Immature natural killer cell (primary cell): ENCODE data around the gene FAM193B. TPM values are rescaled to one million over a fixed set of nuclear protein-coding genes. Genes with fewer than 3 reads are reported as not detected.

ENCODE experiments used
- DNase-seq, 3 donors: peaks; one replicate each; pipeline ENCODE4 v3.0.0; 2022; ENCODE audit warnings: mixed read lengths in 1 of 3
- H3K27ac Mint-ChIP-seq, 6 donors: one replicate each; pipeline ENCODE4 v1.8.0; 2020; ENCODE audit warnings: mixed read lengths in 6 of 6, mild to moderate bottlenecking in 5 of 6, inconsistent platforms in 4 of 6, moderate library complexity in 3 of 6
- H3K27me3 Mint-ChIP-seq, 3 donors: one replicate each; pipeline ENCODE4 v1.8.0; 2020 to 2021; ENCODE audit warnings: low read depth in 3 of 3, mild to moderate bottlenecking in 3 of 3, mixed read lengths in 3 of 3, moderate library complexity in 3 of 3, inconsistent platforms in 1 of 3
- H3K36me3 Mint-ChIP-seq, 3 donors: one replicate each; pipeline ENCODE4 v1.8.0; 2020; ENCODE audit warnings: mixed read lengths in 3 of 3, inconsistent platforms in 2 of 3, mild to moderate bottlenecking in 2 of 3
- H3K4me1 Mint-ChIP-seq, 2 donors: one replicate each; pipeline ENCODE4 v1.8.0; 2020; ENCODE audit warnings: inconsistent platforms in 2 of 2, mild to moderate bottlenecking in 2 of 2, mixed read lengths in 2 of 2, moderate library complexity in 1 of 2
- H3K4me3 Mint-ChIP-seq, 5 donors: one replicate each; pipeline ENCODE4 v1.8.0; 2020; ENCODE audit warnings: mild to moderate bottlenecking in 5 of 5, mixed read lengths in 5 of 5, inconsistent platforms in 3 of 5, moderate library complexity in 3 of 5
- H3K9me3 Mint-ChIP-seq, 6 donors: one replicate each; pipeline ENCODE4 v1.8.0; 2020; ENCODE audit warnings: mild to moderate bottlenecking in 6 of 6, mixed read lengths in 6 of 6, inconsistent platforms in 4 of 6, moderate library complexity in 3 of 6
- polyA plus RNA-seq, 3 donors: library from polyadenylated mRNA; unstranded; fragments of 300-500 nt; fragmentation: Illumina TruSeq; gene quantifications; one replicate each; pipeline ENCODE4 v1.2.3, GENCODE V29; 2021

FAM193B gene
- polyA plus RNA-seq, 3 donors from 2014 or later = 2.5 to 6.2 (median 3.4) TPM

DNA sequence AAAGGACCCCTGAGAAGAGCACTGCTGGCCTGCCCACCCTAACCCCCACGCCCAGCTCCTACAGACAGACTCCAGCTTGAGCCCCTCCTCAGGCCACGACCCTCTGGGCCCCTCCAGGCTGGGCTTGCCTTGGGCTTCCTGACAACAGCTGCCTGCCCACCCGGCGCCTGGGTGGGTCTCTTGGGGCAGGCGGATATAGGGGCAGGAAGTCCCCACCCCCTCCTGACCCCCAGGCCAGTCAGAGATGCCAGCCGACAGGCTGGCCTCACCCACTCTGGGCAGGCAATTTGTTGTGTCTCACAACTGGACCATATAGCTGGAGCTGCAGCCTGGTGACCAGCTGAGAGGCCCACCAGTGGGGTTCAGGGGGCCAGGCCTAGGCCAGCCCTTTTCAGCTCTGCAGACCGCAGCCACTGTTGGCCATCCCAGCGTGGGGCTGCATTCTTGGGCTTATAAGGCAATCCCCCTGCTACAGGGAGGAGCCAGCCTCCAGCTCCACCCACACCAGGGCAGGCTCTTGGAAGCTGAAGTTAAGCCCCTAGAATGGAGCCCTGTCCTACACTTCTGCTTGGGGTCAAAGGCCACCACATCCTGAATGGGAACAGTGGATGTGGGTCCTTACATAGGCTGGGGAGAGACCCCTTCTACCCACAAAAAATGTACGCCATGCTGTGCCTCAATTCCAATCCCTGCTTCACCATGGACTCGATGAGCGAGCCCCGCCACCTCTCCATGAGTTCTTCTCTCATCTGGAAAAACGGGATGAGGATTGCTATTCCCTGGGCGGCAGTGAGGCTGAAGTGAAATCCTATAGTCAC is 58.9 kb downstream of the FAM193B start:
- Mint-ChIP-seq H3K27ac (no peak overlapping the region), H3K27me3 (peaks cover 3 to 9% (median 5%) of the 10 kb centered on the region in 3 donors), H3K36me3 (no peaks in the 10 kb centered on the region), H3K4me1 (peaks cover 12 to 15% of the 10 kb centered on the region in 2 donors), H3K4me3 (peak overlapping the region in 1 of 5 donors; percentile 38), H3K9me3 (no peaks in the 10 kb centered on the region)
- DNase-seq = no peak

DNA sequence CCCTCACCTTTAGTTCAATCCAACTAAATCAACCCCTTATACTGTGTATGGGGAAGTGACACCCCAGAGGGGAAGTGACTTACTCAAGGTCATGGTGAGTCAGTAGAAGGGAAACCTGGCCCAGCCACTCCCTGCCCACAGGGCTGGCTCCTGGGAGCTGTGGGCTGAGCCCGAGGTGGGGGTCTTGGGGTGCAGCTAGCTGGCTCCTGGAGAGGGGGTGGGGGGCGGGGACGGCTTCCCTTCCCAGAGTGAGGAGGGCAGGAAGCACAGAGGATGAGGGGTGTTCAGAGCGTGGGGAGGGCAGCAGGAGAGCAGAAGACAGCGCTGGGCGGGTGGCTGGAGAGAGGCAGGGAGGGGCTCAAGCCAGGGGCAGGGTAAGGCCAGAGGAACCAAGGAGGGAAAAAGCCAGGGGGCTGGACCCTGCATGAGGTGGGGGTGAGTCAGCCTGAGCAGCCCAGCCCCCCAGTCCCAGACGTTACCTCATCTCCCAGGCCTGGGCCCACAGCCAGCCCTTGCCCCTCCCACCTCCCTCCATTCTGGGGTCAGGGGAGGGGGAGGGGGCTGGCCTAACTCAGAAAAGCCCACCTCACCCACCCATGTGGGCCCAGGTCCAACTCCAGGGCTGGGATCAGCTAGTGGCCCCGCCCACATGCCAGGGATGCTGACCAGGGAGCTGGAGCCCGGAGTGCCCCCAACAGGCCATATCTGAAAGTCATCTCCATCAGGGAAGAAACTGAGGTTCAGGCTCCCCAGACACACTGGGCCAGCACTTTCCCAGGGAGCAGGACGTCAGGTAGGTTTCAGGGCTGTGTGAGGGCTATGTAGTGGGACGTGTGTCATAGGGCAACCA is 59.8 kb downstream of the FAM193B start:
- Mint-ChIP-seq H3K27me3 (peaks cover 0 to 9% (median 4%) of the 10 kb centered on the region in 3 donors), H3K4me1 (peaks cover 12 to 15% of the 10 kb centered on the region in 2 donors), H3K36me3 (no peaks in the 10 kb centered on the region), H3K9me3 (no peaks in the 10 kb centered on the region), H3K27ac (peak overlapping the region in 1 of 6 donors; percentile 51), H3K4me3 (no peak overlapping the region)
- DNase-seq = no peak

DNA sequence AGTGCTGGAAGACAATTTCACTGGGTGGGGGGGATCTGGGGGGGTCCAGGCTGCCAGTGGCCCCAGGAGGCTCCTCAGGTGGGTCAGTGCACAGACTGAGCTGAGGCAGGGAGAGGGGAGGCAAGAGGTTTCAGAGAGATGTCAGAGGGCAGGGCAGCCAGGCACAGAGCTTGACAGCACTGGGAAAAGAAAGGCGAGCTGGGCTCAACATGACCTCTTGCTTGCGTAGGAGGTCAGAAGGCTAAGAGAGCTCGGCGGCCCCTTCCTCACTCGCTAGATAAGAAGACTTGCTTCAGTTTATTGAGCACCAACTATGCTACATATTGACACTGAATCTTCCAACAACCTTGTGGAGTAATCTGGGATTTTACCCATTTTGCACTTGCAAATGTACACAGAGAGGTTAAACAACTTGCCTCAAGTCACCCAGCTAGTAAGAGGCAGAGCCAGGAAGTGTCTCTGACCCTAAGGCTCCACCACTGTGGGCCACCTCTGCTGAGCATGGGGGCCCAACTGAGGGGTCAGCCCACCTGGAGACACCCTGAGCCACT is 60.5 kb downstream of the FAM193B start:
- H3K4me1 Mint-ChIP-seq = peaks cover 11 to 14% of the 10 kb centered on the region in 2 donors
- peak overlapping the region in 1 of 6 donors; percentile 51 for H3K27ac Mint-ChIP-seq
- H3K4me3 Mint-ChIP-seq = no peak overlapping the region
- H3K9me3 Mint-ChIP-seq = no peaks in the 10 kb centered on the region
- no peak for DNase-seq
- peaks cover 0 to 9% (median 4%) of the 10 kb centered on the region in 3 donors for H3K27me3 Mint-ChIP-seq
- H3K36me3 Mint-ChIP-seq = no peaks in the 10 kb centered on the region

DNA sequence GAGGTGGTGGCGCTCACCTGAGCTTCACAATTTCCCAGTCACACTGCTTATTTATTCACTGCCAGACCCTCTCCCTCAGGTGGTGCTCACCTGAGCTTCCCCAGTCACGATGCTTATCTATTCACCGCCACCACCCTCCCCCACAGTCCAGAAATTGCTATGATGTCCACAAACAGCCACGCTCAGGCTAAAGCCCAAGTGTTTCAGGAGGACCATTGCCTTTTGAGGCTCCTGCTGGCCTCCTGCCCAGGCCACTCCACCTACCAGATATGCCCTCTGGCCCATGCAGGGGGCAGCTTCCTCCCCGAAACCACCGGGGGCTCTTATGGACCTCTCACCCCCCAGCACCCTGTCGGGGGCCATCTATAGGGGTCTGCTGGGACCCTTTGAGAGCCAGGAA is 61.5 kb downstream of the FAM193B start:
- H3K27ac Mint-ChIP-seq = no peak overlapping the region
- DNase-seq = no peak
- H3K27me3 Mint-ChIP-seq = peaks cover 0 to 2% (median under 1%) of the 10 kb centered on the region in 3 donors
- H3K36me3 Mint-ChIP-seq = no peaks in the 10 kb centered on the region
- H3K4me1 Mint-ChIP-seq = peaks cover 3% of the 10 kb centered on the region in 2 donors
- H3K9me3 Mint-ChIP-seq = no peaks in the 10 kb centered on the region
- no peak overlapping the region for H3K4me3 Mint-ChIP-seq

DNA sequence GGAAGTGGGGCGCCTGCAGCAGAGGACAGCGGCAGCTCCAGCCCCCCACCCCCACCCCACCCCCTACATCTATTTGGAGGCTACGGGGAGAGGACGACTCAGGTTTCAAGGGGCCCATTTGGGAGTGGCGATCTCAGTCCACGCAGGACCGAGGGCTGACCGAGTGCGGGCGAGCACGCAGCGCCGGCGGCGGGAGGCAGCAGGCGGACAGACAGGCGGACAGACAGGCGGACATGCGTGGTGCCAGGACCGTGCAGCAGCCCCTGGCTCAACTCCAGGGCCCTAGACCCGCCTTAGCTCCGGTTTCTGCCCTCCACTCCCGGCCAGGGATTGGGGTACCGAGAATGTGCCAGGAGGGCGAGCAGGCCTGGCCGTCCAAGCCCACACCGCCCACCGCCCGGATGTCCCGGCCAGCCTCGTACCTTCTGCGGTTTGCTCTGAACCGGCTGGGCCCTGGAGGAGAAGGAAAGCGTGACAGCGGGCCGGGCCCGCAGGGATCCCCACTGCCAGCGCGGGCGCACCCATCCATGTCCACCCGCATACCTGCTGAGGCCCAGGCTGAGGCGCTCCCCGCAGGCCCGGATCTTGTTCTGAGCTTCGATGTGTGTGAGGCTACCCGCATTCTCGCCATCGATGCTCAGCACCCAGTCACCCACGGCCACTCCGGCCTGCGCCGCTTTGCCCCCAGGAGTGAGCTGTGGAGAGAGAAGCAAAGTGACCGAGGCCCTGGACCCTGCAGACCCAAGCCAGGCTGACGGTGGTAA is 62.2 kb downstream of the FAM193B start:
- Mint-ChIP-seq H3K36me3 (no peaks in the 10 kb centered on the region), H3K9me3 (no peaks in the 10 kb centered on the region), H3K4me3 (no peak overlapping the region), H3K4me1 (peaks cover 0 to 2% of the 10 kb centered on the region in 2 donors), H3K27me3 (peaks cover 0 to 2% (median 0%) of the 10 kb centered on the region in 3 donors), H3K27ac (no peak overlapping the region)
- DNase-seq = no peak

DNA sequence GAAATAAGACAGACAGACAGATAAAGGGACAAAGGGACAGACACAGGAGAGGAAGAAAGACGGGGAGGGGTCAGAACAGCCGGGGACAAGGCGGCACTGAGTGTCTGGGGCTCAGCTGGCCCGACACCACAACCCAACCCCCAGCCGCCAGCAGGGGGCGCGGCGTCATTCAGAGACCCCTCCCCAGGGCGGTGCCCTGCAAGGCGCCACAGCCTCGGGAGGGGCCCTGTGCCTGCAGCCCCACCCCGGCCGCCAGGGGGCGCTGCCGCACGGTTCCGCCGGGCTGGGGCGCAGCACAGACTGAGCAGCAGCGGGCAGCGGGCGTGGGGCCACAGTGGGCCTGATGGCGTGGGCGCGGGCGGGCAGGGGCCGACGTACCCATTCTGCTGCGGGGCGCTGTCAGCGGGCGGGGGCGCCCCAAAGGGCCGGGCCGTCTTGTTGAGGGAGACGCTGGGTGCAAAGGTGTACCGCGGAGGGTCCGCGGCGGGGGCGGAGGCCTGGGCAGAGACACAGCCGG is 62.9 kb downstream of the FAM193B start:
- Mint-ChIP-seq H3K36me3 (no peaks in the 10 kb centered on the region), H3K4me3 (no peak overlapping the region), H3K9me3 (no peaks in the 10 kb centered on the region), H3K27ac (no peak overlapping the region), H3K4me1 (peaks cover 0 to 2% of the 10 kb centered on the region in 2 donors), H3K27me3 (peaks cover 0 to 2% (median 0%) of the 10 kb centered on the region in 3 donors)
- DNase-seq = no peak

DNA sequence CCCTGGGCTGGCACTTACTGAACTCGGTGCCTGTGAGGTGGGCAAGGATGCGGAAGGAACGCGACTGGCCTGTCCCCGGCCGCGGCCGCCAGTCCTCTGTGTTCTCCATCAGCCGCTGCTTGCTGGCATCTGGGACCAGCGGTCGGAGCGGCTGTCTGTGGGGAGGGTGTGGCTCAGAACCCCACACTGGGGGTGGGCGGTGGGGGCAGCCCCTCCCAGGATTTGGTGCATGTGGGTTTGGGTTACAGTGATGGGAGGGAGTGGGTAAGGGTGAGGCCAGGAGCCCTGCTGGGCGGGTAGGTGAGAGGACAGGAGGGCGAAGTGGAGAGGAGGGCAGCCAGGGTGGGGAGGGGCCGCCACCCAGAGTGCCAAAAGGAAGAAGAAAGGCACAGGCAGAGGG is 63.4 kb downstream of the FAM193B start:
- DNase-seq = no peak
- Mint-ChIP-seq H3K4me3 (no peak overlapping the region), H3K27ac (no peak overlapping the region), H3K9me3 (no peaks in the 10 kb centered on the region), H3K27me3 (peaks cover 0 to 2% (median 0%) of the 10 kb centered on the region in 3 donors), H3K36me3 (no peaks in the 10 kb centered on the region), H3K4me1 (peaks cover 0 to 2% of the 10 kb centered on the region in 2 donors)

DNA sequence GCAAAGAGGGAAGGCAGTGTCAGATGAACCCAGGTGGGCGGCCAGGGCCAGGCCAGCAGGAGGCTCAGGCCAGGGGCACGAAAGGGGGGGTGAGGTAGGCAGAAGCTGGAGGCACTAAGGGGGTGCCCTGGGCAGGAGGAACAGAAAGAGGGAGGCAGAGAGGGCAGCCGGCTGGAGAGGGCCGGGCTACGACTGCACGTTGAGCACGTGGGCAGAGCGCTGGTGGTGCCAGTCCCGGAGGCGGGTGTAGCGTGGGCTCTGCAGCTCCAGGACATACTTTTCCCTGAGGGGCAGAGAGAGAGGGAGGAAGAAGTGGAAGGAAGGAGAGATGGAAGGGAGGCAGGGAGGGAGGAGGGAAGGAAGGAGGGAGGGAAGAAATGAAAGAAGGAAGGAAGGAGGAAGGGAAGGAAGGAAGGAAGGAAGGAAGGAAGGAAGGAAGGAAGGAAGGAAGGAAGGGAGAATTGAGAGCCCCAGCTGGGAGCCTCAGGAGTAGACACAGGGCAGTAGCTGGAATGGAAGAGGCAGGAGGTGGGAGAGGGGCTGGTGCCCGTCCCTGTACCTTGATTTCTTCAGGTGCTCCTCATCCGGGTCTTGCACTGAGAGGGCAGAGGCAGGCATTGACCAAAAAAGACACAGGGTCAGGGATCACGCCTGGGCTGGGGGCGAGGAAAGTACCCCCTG is 63.9 kb downstream of the FAM193B start:
- Mint-ChIP-seq H3K27ac (no peak overlapping the region), H3K4me1 (peaks cover 0 to 2% of the 10 kb centered on the region in 2 donors)

DNA sequence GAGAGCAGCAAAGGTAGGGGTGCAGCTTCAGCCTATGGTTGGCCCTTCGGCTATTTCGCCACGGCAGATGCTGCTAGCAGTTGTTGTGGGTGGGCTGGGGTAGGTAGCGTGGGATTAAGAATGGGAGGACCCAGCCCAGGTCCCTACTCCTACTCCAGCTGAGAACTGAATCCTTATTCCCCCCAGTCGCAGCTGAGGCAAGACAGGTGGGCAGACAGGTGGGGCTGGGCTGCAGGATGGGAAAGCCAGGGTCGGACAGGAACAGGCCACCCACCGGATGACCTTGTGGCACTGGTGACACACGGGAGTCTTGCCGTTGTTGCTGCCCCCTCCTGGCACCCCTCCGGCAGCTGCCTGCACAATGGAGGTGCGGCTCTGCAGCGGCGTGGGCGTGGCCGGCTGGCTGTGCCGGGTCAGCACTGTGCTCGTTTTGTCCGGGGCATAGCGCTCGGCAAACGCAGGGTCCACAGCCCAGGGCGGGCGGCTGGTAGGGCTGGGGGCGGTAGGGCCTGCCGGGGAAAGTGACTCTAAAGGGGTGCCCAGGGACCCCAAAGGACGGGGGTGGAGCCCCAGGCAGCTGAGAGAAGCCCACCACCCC is 65.1 kb downstream of the FAM193B start:
- Mint-ChIP-seq H3K9me3 (no peaks in the 10 kb centered on the region), H3K4me3 (no peak overlapping the region), H3K36me3 (peaks cover 0 to 3% (median 0%) of the 10 kb centered on the region in 3 donors), H3K27ac (no peak overlapping the region), H3K27me3 (peaks cover 0 to 4% (median 0%) of the 10 kb centered on the region in 3 donors), H3K4me1 (peaks cover 0 to 2% of the 10 kb centered on the region in 2 donors)
- no peak for DNase-seq

More for the DNA sequence above, 63.9 kb downstream of the FAM193B start:
- Mint-ChIP-seq H3K36me3 (no peaks in the 10 kb centered on the region), H3K9me3 (no peaks in the 10 kb centered on the region), H3K27me3 (no peaks in the 10 kb centered on the region), H3K4me3 (no peak overlapping the region)
- DNase-seq = no peak

DNA sequence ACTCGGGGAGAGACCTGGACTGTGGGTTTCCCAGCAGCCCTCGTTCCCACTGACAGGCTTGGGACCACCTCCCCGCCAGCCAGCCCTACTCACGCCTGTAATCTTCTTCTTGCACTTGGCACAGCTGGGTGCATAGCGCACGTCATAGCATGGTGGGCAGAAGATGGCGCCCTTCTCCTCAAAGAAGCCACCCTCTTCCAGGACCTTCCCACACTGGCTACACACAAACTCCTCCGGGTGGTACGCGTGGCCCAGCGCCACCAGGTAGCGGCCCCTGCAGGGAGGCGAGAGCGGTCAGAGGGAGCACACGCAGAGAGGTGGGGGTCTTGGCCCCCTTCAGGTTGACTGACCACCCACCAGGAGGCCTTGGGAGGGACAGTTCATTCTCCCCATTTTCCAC is 66.4 kb downstream of the FAM193B start:
- DNase-seq = no peak
- H3K4me1 Mint-ChIP-seq = no peaks in the 10 kb centered on the region
- no peak overlapping the region for H3K27ac Mint-ChIP-seq
- H3K36me3 Mint-ChIP-seq = peaks cover 0 to 3% (median 0%) of the 10 kb centered on the region in 3 donors
- H3K27me3 Mint-ChIP-seq = peaks cover 0 to 6% (median 0%) of the 10 kb centered on the region in 3 donors
- no peak overlapping the region for H3K4me3 Mint-ChIP-seq
- no peaks in the 10 kb centered on the region for H3K9me3 Mint-ChIP-seq

DNA sequence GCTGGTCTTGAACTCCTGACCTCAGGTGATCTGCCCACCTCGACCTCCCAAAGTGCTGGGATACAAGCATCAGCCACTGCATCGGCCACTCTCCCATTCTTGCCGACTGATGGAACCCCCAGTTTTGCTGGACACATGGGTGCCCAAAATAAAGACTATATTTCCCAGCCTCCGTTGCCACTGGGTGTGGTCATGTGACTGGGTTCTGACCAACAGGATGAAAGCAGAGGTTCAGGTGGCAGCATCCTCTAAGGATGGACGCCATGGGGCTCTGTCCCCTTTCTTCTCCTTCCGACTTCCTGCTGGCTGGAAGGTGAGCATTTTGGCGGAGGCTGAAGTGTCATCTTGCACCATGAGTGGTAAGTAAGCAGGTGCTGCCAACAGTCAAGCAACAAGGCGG is 67.2 kb downstream of the FAM193B start:
- no peak overlapping the region for H3K27ac Mint-ChIP-seq
- no peaks in the 10 kb centered on the region for H3K4me1 Mint-ChIP-seq
- DNase-seq = no peak
- peaks cover 0 to 6% (median 0%) of the 10 kb centered on the region in 3 donors for H3K27me3 Mint-ChIP-seq
- peaks cover 0 to 3% (median 0%) of the 10 kb centered on the region in 3 donors for H3K36me3 Mint-ChIP-seq
- no peaks in the 10 kb centered on the region for H3K9me3 Mint-ChIP-seq
- no peak overlapping the region for H3K4me3 Mint-ChIP-seq

DNA sequence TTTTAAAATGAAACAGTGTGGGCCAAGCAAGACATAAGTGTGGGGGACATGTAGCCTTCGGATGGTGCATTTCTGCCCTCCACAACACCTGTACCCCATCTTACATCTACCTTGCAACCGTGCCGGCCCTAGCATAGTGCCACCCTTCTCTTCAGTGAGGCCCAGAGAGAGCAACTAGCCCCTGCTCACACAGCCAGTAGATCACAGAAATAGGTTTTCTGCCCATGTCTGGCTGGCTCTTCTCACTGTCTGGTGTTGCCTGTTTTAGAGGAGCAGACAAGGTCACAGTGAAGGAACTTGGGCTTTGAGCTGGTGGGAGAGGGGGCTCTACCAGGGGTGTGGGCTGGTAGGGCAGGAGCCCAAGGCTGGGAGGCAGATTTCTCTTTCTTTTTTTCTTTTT is 68.1 kb downstream of the FAM193B start:
- no peak overlapping the region for H3K4me3 Mint-ChIP-seq
- no peaks in the 10 kb centered on the region for H3K4me1 Mint-ChIP-seq
- peaks cover 0 to 3% (median 0%) of the 10 kb centered on the region in 3 donors for H3K36me3 Mint-ChIP-seq
- H3K27me3 Mint-ChIP-seq = peaks cover 0 to 6% (median 0%) of the 10 kb centered on the region in 3 donors
- no peaks in the 10 kb centered on the region for H3K9me3 Mint-ChIP-seq
- DNase-seq = no peak
- H3K27ac Mint-ChIP-seq = no peak overlapping the region
